ENCODE results near the gene KCNG4. TPM values are rescaled to one million over a fixed set of nuclear protein-coding genes. Genes with fewer than 3 reads are reported as not detected.
A peak's percentile ranks its signal among the peaks of the same experiment; 100 is the strongest.

Gene KCNG4
- total RNA-seq, 8 experiments from 2014 or later = 0.05 to 0.66 (median 0.20) TPM; not detected in 1

DNA sequence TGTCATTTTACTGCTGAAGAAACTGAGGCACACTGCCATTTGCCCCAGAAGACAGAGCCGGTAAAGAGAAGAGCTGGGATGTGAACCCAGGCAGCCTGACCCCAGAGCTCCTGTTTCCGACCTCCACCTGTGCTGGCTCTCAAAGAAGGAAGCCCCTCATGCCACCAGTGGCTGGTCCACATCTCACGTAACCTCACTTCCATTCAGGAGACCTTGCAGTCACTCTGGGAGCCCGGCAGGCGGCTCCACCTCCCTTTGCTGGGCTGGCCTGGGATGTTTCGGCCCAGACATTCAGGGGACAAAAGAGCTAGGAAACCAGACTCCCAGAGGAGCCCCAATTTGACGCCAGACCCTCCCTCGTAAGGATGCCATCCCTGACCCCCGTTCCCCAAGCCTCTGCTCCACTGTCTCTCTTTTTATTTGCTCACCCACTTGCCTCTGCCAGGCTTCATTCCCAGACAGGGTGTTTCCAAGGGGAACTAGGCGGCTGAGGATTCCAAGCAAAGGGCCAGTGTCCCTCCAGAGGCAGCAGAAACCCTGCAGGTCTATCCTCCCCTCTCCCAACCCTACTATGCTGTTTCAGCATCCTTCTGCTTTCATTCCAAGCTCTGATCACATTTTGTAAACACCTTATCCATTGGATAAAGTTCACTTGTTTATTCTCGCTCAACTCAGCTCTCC lies 55.8 kb downstream of the KCNG4 start:
- peak in 1 of 8 experiments; percentile 60 for ATAC-seq (replicated peaks in 6 of 8)
- H3K4me3 ChIP-seq = no peak overlapping the region
- H3K4me1 ChIP-seq (replicated peaks in 1 of 2) = peaks cover 9% of the 10 kb centered on the region in 2 donors
- 67 to 100% (median 81%) methylated on average over 1 to 4 of the region's 11 CpGs; no CpG with 5 or more reads in 4 of the 10 experiments for WGBS, 10 experiments
- in situ Hi-C loops (cut with MboI; ENCODE audit: low pct_unique_long_range_greater_than_20kb in 2 of 9, low sequenced_read_pairs in 9 of 9, unreplicated experiment in 9 of 9) = loop anchor here in 1 of 9 experiments (25.0 kb wide), 1 partner anchor 303 kb away; no protein-coding TSS in a partner anchor
- no peak overlapping the region for H3K27ac ChIP-seq

DNA sequence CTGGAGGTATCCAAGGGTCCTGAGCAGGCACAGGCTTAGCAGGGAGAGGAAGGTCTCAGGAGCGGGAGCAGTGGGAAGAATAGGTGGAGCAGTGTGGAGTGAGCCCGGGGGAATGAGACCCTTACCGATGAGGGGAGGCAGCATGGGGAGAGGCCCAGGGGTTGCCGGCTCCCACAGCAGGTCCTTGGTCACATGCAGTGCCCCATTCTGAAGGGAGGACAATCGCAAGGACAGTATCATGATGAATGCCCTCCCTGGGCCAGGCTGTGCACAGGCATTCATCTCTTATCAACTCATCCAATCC lies 56.3 kb downstream of the KCNG4 start:
- WGBS, 10 experiments = 92 to 95% methylated on average over 2 to 4 of the region's 5 CpGs; no CpG with 5 or more reads in 8 of the 10 experiments
- no peak for ATAC-seq (replicated peaks in 6 of 8)
- no peak overlapping the region for H3K27ac ChIP-seq
- H3K4me1 ChIP-seq (replicated peaks in 1 of 2) = peaks cover 9% of the 10 kb centered on the region in 2 donors
- in situ Hi-C loops (cut with MboI; ENCODE audit: low pct_unique_long_range_greater_than_20kb in 2 of 9, low sequenced_read_pairs in 9 of 9, unreplicated experiment in 9 of 9) = loop anchor here in 1 of 9 experiments (25.0 kb wide), 1 partner anchor 304 kb away; no protein-coding TSS in a partner anchor
- H3K4me3 ChIP-seq = no peak overlapping the region

DNA sequence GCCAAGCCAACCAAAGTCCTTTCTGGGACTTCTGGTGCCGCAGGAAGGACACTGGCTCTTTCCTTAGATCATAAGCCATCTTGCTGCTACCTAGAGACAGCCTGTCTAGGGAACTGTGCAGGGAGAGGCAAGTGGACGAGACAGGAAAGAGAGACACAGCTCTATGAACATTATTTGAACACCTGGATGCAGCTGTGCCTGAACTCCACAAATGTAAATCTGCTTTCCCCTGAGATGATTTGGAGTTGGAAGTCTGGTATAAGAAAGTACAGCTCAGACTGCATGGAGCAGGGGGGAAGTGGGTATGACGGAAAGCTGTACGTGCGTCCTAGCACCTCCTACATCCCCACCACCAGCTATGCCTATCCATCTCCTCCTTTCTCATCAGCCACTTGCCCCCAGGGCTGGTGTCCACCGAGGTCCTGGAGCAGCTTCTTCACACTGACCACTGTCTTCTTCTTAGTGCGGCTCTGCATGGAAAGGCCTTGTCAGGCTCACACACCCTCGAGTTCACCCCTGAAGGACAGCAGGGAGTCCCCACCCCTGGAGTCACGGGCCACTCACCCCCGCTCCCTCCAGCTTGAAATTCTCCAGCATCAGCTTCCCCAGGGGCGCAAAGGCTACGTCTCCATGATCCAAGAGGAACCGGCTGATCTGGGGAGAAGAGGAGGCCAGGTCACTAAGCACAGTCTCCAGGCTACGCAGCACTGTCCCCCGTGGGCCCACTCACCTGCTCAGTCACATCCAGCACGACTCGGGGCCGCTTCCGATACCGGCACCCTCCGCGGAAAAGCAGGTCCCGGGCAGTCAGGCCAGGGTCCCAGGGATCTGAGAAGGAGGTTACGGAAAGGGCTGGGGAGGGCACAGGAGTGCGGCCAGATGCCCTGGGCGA lies 56.9 kb downstream of the KCNG4 start:
- peaks cover 9% of the 10 kb centered on the region in 2 donors for H3K4me1 ChIP-seq (replicated peaks in 1 of 2)
- ATAC-seq (replicated peaks in 6 of 8) = no peak
- WGBS, 10 experiments = 99 to 100% (median 100%) methylated on average over 1 to 15 of the region's 26 CpGs; no CpG with 5 or more reads in 4 of the 10 experiments
- H3K27ac ChIP-seq = no peak overlapping the region
- no peak overlapping the region for H3K4me3 ChIP-seq
- in situ Hi-C loops (cut with MboI; ENCODE audit: low pct_unique_long_range_greater_than_20kb in 2 of 9, low sequenced_read_pairs in 9 of 9, unreplicated experiment in 9 of 9) = loop anchor here in 1 of 9 experiments (25.0 kb wide), 1 partner anchor 304 kb away; no protein-coding TSS in a partner anchor

DNA sequence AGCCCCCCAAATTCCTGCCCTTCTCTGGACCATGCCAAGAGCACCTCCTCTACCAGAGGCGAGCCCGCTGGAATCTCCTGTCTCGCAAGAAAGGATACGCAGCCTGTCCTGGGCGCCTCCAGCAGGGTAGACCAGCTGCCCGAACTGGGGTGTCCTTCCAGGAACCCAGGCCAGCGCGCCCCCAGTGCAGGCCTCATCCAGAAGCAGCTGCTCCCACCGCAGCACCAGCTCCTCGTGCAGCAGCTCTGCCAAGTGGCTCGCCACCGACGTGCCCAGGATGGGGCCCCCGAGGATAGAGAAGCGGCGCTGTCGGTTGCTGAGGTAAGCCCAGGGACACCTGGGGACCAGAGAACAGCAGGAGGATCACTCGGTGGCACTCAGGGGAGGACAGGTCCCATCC lies 57.7 kb downstream of the KCNG4 start:
- in situ Hi-C loops (cut with MboI; ENCODE audit: low pct_unique_long_range_greater_than_20kb in 2 of 9, low sequenced_read_pairs in 9 of 9, unreplicated experiment in 9 of 9) = loop anchor here in 1 of 9 experiments (25.0 kb wide), 1 partner anchor 305 kb away; no protein-coding TSS in a partner anchor
- H3K27ac ChIP-seq = no peak overlapping the region

DNA sequence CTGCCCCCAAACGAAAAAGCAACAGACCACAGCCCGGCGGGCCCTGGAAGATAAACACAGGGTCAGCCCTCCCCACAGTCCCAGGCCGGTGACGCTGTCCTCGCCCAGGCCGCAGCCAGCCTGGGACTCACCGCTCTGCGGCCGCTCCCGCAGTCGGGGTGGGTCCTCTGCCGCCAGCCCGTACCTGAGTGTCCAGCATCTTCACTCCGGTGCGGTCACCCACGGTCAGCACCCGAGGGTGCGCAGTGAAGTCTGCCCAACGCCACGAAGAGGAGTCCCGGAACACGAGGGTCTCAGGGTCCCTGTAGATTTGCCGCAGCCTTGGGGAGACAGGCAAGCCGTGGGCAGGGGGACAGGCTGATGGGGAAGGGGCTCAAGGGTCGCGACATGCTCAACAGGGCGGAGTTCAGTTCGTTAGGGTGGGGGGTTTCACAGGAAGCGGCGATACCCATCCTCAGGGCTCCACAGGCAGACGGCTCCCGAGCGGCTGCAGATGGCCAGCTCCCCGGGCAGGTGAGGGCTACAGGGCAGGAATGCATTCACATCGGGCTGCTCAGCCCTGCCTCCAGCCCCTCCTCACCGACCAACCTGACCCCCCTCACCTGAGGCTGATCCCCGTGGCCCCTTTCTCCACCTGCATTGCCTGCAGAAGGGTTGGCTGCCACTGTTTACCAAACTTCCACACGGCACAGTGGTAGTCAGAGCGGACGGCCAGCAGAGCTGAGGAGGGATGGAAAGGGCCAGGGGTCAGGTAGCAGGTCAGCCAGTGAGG lies 58.5 kb downstream of the KCNG4 start:
- WGBS, 10 experiments = 91 to 100% (median 100%) methylated on average over 1 to 13 of the region's 41 CpGs; no CpG with 5 or more reads in 6 of the 10 experiments
- peaks cover 19 to 22% of the 10 kb centered on the region in 2 donors for H3K4me1 ChIP-seq (replicated peaks in 1 of 2)
- in situ Hi-C loops (cut with MboI; ENCODE audit: low pct_unique_long_range_greater_than_20kb in 2 of 9, low sequenced_read_pairs in 9 of 9, unreplicated experiment in 9 of 9) = loop anchor here in 1 of 9 experiments (25.0 kb wide), 1 partner anchor 306 kb away; no protein-coding TSS in a partner anchor

More for the DNA sequence above, 57.7 kb downstream of the KCNG4 start:
- no peak overlapping the region for H3K4me3 ChIP-seq
- 73 to 100% (median 100%) methylated on average over 2 to 4 of the region's 18 CpGs; no CpG with 5 or more reads in 7 of the 10 experiments for WGBS, 10 experiments
- peaks cover 12 to 15% of the 10 kb centered on the region in 2 donors for H3K4me1 ChIP-seq (replicated peaks in 1 of 2)
- ATAC-seq (replicated peaks in 6 of 8) = no peak

DNA sequence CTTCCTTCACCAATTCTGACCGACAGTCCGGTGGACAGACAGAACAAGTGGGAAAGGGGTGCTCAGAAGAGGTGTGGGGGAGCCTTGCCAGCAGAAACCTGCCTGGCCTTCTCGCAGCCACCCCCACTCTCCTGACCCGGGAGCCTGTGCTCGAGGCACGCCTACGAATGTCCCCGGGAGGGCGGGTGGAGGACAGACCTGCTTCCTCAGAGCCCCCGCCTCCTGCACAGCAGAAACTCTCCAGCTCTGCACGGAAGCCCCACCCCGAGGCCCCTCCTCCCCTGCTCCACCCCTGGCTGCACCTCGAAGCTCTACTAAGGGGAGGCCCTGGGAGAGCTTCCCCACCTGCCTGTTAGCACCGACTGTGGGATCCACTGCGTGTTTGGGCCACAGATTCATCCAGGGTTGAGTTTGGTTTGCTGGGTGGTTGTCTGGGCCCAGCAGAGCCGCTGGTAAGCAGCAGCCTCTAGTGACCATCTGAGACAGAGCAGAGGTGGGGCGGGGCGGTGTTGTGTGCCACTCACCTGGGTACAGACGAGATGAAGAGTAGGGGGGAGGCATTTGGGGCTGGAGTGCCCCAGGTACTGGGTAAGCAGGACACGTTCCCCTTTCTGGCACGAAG lies 59.2 kb downstream of the KCNG4 start:
- Histone ChIP-seq H3K4me3 (no peak overlapping the region), H3K4me1 (replicated peaks in 1 of 2) (peaks cover 17 to 18% of the 10 kb centered on the region in 2 donors), H3K27ac (no peak overlapping the region)
- 91 to 100% methylated on average over 1 to 7 of the region's 21 CpGs; no CpG with 5 or more reads in 8 of the 10 experiments for WGBS, 10 experiments
- in situ Hi-C loops (cut with MboI; ENCODE audit: low pct_unique_long_range_greater_than_20kb in 2 of 9, low sequenced_read_pairs in 9 of 9, unreplicated experiment in 9 of 9) = loop anchor here in 1 of 9 experiments (25.0 kb wide), 1 partner anchor 307 kb away; no protein-coding TSS in a partner anchor
- ATAC-seq (replicated peaks in 6 of 8) = peak in 3 of 8 experiments; percentile 5 to 29 (median 18)

More for the DNA sequence above, 58.5 kb downstream of the KCNG4 start:
- Histone ChIP-seq H3K27ac (no peak overlapping the region), H3K4me3 (no peak overlapping the region)
- no peak for ATAC-seq (replicated peaks in 6 of 8)

DNA sequence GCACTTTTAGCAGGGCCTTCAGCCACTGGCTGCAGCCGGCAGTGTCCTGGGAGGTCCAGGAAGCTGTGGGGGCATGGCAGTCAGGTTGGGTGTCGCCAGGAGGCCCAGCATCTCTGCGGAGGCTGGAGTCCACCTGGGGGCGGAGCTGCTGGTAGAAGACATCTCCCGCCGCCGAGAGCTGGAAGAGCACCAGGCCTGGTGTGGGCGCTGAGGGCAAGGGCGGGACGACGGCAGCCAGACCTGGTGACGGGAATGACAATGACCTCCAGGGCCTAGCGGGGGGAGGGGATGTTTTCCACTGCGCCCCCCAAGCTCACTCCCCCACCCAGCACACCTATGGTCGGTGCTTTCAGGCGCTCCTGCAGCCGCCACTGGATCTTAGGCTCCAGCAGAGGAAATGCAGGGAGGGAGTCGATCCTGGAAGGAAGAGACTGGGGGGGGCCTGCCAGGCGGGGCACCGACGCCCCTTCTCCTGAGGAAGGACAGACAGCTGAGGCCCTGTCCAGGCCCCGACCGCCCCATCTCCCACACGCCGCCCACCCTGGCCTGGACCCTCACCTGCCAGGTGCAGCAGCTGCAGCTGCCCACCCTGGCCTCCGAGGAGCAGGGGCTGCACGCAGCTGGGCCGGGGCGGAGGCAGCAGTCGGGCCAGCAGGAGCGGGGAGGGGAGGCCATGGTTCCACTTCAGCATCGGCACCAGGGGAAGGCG lies 60.0 kb downstream of the KCNG4 start:
- 91 to 100% (median 95%) methylated on average over 3 to 12 of the region's 33 CpGs; no CpG with 5 or more reads in 7 of the 10 experiments for WGBS, 10 experiments
- no peak for ATAC-seq (replicated peaks in 6 of 8)
- H3K4me1 ChIP-seq (replicated peaks in 1 of 2) = peaks cover 13 to 14% of the 10 kb centered on the region in 2 donors
- in situ Hi-C loops (cut with MboI; ENCODE audit: low pct_unique_long_range_greater_than_20kb in 2 of 9, low sequenced_read_pairs in 9 of 9, unreplicated experiment in 9 of 9) = loop anchor here in 1 of 9 experiments (25.0 kb wide), 1 partner anchor 308 kb away; no protein-coding TSS in a partner anchor
- no peak overlapping the region for H3K4me3 ChIP-seq
- no peak overlapping the region for H3K27ac ChIP-seq

DNA sequence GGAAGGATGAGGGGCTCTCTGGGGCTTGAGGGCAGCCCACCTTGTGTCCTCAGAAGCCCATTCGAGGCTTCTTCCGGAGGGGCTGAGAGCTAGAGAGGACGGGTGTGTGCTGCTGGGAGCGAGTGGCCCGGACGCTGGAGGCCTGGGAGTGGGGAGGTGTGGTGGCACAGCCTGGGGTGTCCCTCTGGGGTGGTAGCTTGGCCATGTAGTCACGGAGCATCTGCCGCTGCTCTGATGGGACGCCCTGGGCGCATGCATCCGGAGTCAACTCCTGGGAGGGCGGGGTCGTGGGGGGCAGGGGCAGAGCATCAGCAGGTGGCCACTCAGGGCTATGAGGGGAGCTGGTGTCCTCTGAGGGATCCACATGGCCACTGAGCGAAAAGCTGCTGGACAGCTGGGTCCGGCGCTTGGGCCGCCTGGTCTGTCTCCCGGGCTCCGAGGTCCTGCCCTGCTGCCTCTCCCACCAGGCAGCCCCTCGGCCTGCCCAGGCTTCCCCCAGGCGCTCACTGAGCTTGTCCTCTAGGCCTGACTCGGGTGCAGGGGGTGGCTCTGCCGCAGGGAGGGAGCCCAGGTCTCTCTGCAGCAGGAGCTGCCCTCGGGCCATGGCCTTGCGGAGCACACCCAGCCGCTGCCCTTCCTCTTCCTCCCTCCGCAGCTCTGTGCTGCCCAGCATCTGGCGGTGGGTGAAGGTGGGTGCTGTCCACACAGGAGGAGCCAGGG lies 60.8 kb downstream of the KCNG4 start:
- WGBS, 10 experiments = 90 to 94% methylated on average over 2 to 3 of the region's 28 CpGs; no CpG with 5 or more reads in 8 of the 10 experiments
- Histone ChIP-seq H3K27ac (no peak overlapping the region), H3K4me3 (no peak overlapping the region), H3K4me1 (replicated peaks in 1 of 2) (peaks cover 13 to 14% of the 10 kb centered on the region in 2 donors)
- in situ Hi-C loops (cut with MboI; ENCODE audit: low pct_unique_long_range_greater_than_20kb in 2 of 9, low sequenced_read_pairs in 9 of 9, unreplicated experiment in 9 of 9) = loop anchor here in 1 of 9 experiments (25.0 kb wide), 1 partner anchor 308 kb away; no protein-coding TSS in a partner anchor
- no peak for ATAC-seq (replicated peaks in 6 of 8)

DNA sequence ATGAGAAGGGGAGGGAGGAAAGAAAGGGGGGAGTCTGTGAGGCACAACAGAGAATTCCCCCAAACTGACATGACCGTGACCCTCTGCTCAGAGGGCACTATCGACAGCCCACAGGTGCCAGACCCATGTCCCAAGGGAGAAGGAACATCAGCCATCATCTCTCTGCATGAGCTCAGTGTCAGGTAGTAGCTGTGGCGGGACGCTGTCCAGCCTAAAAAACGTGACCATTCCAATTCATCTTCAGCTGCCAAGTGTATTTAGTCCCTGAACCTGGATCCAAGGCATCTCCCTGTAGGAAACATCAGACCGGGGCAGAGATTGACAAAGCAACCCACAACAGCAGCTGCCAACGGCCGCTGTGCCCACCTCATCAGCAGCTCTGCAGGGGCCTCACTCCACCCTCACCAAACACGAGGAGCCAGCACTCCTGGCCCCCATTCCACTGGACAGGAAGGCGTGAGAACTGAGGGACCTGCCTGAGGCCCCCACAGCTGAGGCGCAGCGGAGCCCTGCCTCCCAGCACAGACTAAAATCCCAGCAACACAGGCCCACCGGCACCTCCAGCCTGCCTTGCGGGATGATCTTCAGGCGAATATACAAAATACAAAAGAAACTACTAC lies 61.6 kb downstream of the KCNG4 start:
- H3K27ac ChIP-seq = no peak overlapping the region
- H3K4me3 ChIP-seq = no peak overlapping the region
- in situ Hi-C loops (cut with MboI; ENCODE audit: low pct_unique_long_range_greater_than_20kb in 2 of 9, low sequenced_read_pairs in 9 of 9, unreplicated experiment in 9 of 9) = loop anchor here in 1 of 9 experiments (25.0 kb wide), 1 partner anchor 309 kb away; no protein-coding TSS in a partner anchor
- 39 to 100% (median 95%) methylated on average over 1 to 9 of the region's 15 CpGs; no CpG with 5 or more reads in 3 of the 10 experiments for whole genome bisulfite sequencing, 10 experiments
- peak in 4 of 8 experiments; percentile 3 to 36 (median 23) for ATAC-seq (replicated peaks in 6 of 8)
- peaks cover 13 to 14% of the 10 kb centered on the region in 2 donors for H3K4me1 ChIP-seq (replicated peaks in 1 of 2)

DNA sequence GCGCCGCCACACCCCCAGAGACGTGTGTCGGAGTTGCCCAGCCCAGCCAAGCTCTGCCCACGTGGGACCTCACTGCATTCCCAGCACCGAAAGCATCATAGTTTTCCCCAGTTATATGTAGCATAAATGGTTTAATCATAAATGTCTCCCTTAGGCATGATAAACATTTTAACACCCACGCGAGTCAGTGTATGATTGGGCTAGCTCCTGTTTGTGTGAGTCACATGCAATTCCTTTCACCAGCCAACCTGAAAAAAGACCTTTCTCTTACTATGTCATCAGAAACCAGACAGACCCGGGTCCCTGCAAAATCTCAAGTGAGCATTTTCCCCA lies 62.1 kb downstream of the KCNG4 start:
- Histone ChIP-seq H3K4me1 (replicated peaks in 1 of 2) (peaks cover 13 to 14% of the 10 kb centered on the region in 2 donors), H3K4me3 (no peak overlapping the region), H3K27ac (peak overlapping the region in 1 of 2 donors; percentile 43)
- ATAC-seq (replicated peaks in 6 of 8) = peak; percentile 5 to 62 (median 30)
- 7 to 92% (median 50%) methylated on average over 1 to 3 of the region's 9 CpGs; no CpG with 5 or more reads in 5 of the 10 experiments for WGBS, 10 experiments
- in situ Hi-C loops (cut with MboI; ENCODE audit: low pct_unique_long_range_greater_than_20kb in 2 of 9, low sequenced_read_pairs in 9 of 9, unreplicated experiment in 9 of 9) = loop anchor here in 1 of 9 experiments (25.0 kb wide), 1 partner anchor 310 kb away; no protein-coding TSS in a partner anchor
